Progenitor cell of endocrine pancreas (in vitro differentiated cells): Measurements from ENCODE around the gene TCP11. TPM values are rescaled to one million over a fixed set of nuclear protein-coding genes. Genes with fewer than 3 reads are reported as not detected.

Source experiments
- DNase-seq: peaks from one replicate; pipeline ENCODE4 v3.0.0; 2021; ENCODE audit warnings: low spot score; ENCODE audit not compliant: unreplicated experiment
- H3K27ac Mint-ChIP-seq: 2 replicates; pipeline ENCODE4 v1.8.0; 2021; ENCODE audit warnings: mild to moderate bottlenecking, moderate library complexity, mixed read lengths
- H3K27me3 Mint-ChIP-seq: 2 replicates; pipeline ENCODE4 v1.8.0; 2021; ENCODE audit warnings: mixed read lengths
- H3K36me3 Mint-ChIP-seq: 2 replicates; pipeline ENCODE4 v1.8.0; 2022; ENCODE audit warnings: mixed read lengths; ENCODE audit not compliant: insufficient read depth
- H3K4me1 Mint-ChIP-seq: 2 replicates; pipeline ENCODE4 v1.8.0; 2021; ENCODE audit warnings: low read depth, mixed read lengths
- H3K4me3 Mint-ChIP-seq: 2 replicates; pipeline ENCODE4 v1.8.0; 2021; ENCODE audit warnings: low read depth, mild to moderate bottlenecking, moderate library complexity, mixed read lengths
- H3K9me3 Mint-ChIP-seq: 2 replicates; pipeline ENCODE4 v1.8.0; 2021; ENCODE audit warnings: low read depth, mixed read lengths
- CTCF ChIP-seq: fragments of 200-600 bp; sonication (generic); IDR thresholded peaks from one replicate; pipeline ENCODE4 v1.5.0; 2021; ENCODE audit warnings: antibody characterized with exemption, mild to moderate bottlenecking; ENCODE audit not compliant: unreplicated experiment
- total RNA-seq: library from RNA; stranded (reverse); gene quantifications from 2 replicates; pipeline ENCODE4 v1.2.1, GENCODE V29; 2021

Gene TCP11
- total RNA-seq, 1 donor from 2014 or later, result not detected

GRCh38 chr6:35089216-35089934, 51.8 kb downstream of the TCP11 start:
- DNase-seq, result no peak
- no peak for TF ChIP-seq CTCF
- H3K27ac Mint-ChIP-seq, result no peak overlapping the region
- H3K9me3 Mint-ChIP-seq, result no peaks in the 10 kb centered on the region
- no peaks in the 10 kb centered on the region for H3K27me3 Mint-ChIP-seq
- H3K4me1 Mint-ChIP-seq, result peaks cover 9% of the 10 kb centered on the region
- H3K36me3 Mint-ChIP-seq, result peaks cover 10% of the 10 kb centered on the region
- no peak overlapping the region for H3K4me3 Mint-ChIP-seq

GRCh38 chr6:35088281-35089215, 52.6 kb downstream of the TCP11 start:
- peaks cover 4% of the 10 kb centered on the region for H3K4me1 Mint-ChIP-seq
- TF ChIP-seq CTCF, result no peak
- no peak overlapping the region for H3K27ac Mint-ChIP-seq
- H3K9me3 Mint-ChIP-seq, result no peaks in the 10 kb centered on the region
- H3K27me3 Mint-ChIP-seq, result no peaks in the 10 kb centered on the region
- H3K36me3 Mint-ChIP-seq, result peaks cover 10% of the 10 kb centered on the region
- H3K4me3 Mint-ChIP-seq, result no peak overlapping the region
- DNase-seq, result peak; percentile 6

GRCh38 chr6:35087361-35088280, 53.5 kb downstream of the TCP11 start:
- Mint-ChIP-seq H3K4me1 (peaks cover under 1% of the 10 kb centered on the region), H3K36me3 (peaks cover 9% of the 10 kb centered on the region), H3K4me3 (no peak overlapping the region), H3K27ac (no peak overlapping the region), H3K27me3 (no peaks in the 10 kb centered on the region), H3K9me3 (no peaks in the 10 kb centered on the region)
- TF ChIP-seq CTCF, result no peak
- DNase-seq, result no peak

GRCh38 chr6:35086636-35087360, 54.3 kb downstream of the TCP11 start:
- TF ChIP-seq CTCF, result no peak
- H3K4me3 Mint-ChIP-seq, result no peak overlapping the region
- no peak overlapping the region for H3K27ac Mint-ChIP-seq
- no peak for DNase-seq
- H3K4me1 Mint-ChIP-seq, result no peaks in the 10 kb centered on the region
- no peaks in the 10 kb centered on the region for H3K27me3 Mint-ChIP-seq
- peaks cover 8% of the 10 kb centered on the region for H3K36me3 Mint-ChIP-seq
- no peaks in the 10 kb centered on the region for H3K9me3 Mint-ChIP-seq
